Dendritic cell treated with granulocyte-macrophage colony-stimulating factor and Interleukin-4, amounts not matched to agents 40 ng/mL and 50 ng/mL, for 4 days (primary cell): Measurements from ENCODE around the gene PLCG1.

Source experiments
- H3K27ac Mint-ChIP-seq: one replicate; pipeline ENCODE4 v1.8.0; 2022; ENCODE audit warnings: mild to moderate bottlenecking, mixed read lengths
- H3K27me3 Mint-ChIP-seq: one replicate; pipeline ENCODE4 v1.8.0; 2022; ENCODE audit warnings: mild to moderate bottlenecking, mixed read lengths
- H3K36me3 Mint-ChIP-seq: one replicate; pipeline ENCODE4 v1.8.0; 2022; ENCODE audit warnings: low read depth, mixed read lengths
- H3K4me1 Mint-ChIP-seq: one replicate; pipeline ENCODE4 v1.8.0; 2022; ENCODE audit warnings: low read depth, mixed read lengths
- H3K4me3 Mint-ChIP-seq: one replicate; pipeline ENCODE4 v1.8.0; 2022; ENCODE audit warnings: mild to moderate bottlenecking, moderate library complexity, mixed read lengths
- H3K9me3 Mint-ChIP-seq: one replicate; pipeline ENCODE4 v1.8.0; 2022; ENCODE audit warnings: mixed read lengths
- intact Hi-C: fragments of 100-400 bp; cut with micrococcal nuclease; formaldehyde crosslinking; loops from one replicate; pipeline ENCODE4 v1.15.0; 2022

The PLCG1 gene

DNA sequence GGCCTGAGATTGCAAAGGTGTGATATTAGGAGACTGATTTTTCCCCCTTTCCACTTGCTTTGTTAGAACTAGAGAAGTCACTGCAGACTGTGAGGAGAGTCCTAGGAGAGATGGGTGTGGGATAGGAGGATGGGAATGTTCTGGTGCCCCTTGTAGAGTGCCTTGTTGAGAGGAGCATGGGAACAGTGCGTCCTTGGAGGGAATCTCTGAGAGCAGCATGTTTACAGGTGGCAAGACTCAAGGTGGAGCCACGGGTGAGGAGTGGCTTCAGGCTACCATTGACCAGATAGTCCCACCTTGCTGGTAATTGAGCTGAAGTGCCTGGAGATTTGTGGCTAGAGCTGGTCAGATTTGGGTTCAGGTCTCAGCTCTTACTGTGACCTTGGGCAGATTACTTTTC is 6.0 kb downstream of the PLCG1 start:
- Mint-ChIP-seq H3K27me3 (peaks cover 40% of the 10 kb centered on the region), H3K36me3 (no peaks in the 10 kb centered on the region), H3K27ac (no peak overlapping the region), H3K4me1 (peaks cover 5% of the 10 kb centered on the region), H3K4me3 (no peak overlapping the region), H3K9me3 (no peaks in the 10 kb centered on the region)
- intact Hi-C loops: no loop called here

DNA sequence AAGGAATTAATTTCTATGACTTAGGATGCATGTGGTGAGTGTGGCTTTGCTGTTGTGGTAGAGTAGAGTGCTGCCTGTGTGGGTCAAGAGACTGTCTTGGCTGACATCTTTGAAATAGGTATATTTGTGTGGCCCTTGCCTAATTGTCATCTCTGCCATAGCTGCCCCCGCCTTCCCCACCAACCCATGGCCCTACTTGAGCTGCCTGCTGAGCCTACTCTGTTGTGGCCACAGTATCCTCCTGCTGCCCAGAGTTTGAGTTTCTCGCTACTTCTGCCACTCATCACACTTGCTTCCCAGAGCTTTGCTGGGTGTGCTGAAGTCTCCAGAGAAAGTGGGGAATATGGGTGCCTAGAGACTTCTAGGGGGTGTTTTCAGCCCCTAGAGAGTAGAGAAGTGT is 8.0 kb downstream of the PLCG1 start:
- no peaks in the 10 kb centered on the region for H3K9me3 Mint-ChIP-seq
- intact Hi-C loops: no loop called here

DNA sequence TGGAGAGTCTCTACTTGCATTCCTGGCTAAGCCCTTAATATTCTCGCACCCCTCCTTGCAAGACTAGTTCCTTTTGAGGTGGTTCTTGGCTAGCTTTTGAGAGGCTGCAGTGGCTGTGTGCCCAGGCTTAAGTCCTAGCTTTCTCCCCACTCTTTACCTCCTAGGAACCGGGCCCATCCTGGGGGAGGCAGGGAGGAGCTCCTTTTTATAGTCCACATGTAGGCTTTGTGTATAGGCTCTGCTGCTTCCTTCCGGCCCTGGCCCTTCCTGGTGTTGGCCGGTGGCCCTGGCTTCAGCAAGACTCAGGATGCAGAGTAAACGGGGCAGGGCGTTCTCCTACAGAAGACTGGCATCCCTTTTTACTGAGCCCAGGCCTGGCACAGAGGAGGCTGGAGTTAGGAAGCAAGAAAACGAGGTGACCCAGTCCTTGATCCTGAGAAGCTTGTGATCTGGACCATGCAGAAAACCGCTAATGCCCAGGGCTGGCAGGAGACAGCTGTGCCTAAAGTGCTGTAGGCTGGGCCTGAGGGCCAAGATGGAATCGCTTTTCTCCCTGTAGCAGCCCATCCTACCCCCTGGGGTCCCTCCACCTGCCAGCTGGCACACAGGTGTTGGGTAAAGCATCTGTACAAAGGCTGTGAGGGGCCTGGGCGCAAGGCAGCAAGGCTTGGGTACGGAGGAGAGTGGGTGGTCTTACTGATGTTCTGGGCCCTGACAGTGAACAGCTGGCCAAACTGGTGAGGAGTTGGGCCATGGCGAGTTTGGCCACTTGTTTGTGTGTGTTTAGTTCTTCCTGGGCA is 8.7 kb downstream of the PLCG1 start:
- H3K36me3 Mint-ChIP-seq: no peaks in the 10 kb centered on the region
- H3K9me3 Mint-ChIP-seq: no peaks in the 10 kb centered on the region
- peaks cover 28% of the 10 kb centered on the region for H3K27me3 Mint-ChIP-seq
- peaks cover 8% of the 10 kb centered on the region for H3K4me1 Mint-ChIP-seq
- no peak overlapping the region for H3K27ac Mint-ChIP-seq
- no peak overlapping the region for H3K4me3 Mint-ChIP-seq
- intact Hi-C loops: no loop called here

More for the DNA sequence above, 8.0 kb downstream of the PLCG1 start:
- H3K4me1 Mint-ChIP-seq: peaks cover 5% of the 10 kb centered on the region
- no peak overlapping the region for H3K4me3 Mint-ChIP-seq
- H3K36me3 Mint-ChIP-seq: no peaks in the 10 kb centered on the region
- H3K27me3 Mint-ChIP-seq: peaks cover 24% of the 10 kb centered on the region
- H3K27ac Mint-ChIP-seq: no peak overlapping the region

DNA sequence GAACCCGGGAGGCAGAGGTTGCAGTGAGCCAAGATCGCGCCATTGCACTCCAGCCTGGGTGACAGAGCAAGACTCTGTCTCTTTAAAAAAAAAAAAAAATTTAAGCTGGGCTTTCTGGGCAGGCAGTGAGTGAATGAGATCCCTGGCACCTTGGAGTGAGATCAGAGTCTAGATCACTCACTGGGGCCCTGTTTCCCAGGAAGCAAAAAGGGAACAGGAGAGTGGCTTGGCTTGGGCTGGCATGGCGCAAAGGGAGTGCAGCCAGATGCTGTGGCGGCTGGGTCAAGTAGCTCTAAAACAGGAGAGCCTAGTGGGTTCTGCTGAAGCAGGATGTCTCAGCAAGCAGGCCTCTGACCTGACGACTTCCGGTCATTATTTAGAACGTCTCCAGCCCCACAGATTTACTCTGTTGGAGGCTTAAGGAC is 10.4 kb downstream of the PLCG1 start:
- Mint-ChIP-seq H3K36me3 (no peaks in the 10 kb centered on the region), H3K4me1 (peaks cover 8% of the 10 kb centered on the region), H3K4me3 (no peak overlapping the region), H3K9me3 (no peaks in the 10 kb centered on the region), H3K27me3 (peaks cover 28% of the 10 kb centered on the region), H3K27ac (no peak overlapping the region)
- intact Hi-C loops: no loop called here

DNA sequence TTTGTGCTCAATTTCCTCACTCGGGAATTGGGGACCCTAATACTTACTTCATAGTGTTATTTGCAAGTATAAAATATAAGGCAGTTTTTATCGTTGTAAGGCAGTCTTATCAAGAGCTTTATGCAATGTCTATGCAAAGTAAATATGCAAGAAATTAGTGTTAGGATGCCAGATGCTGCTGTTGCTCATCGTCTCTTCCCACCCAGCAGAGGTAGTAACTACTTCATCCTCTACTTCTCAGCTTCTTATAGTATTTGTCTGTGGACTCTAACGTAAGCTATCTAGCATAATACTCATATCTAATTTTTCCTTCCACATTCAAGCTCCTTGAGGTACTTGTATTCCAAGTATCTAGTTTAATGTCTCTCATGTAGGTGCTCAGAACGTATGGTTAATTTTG is 11.6 kb downstream of the PLCG1 start:
- intact Hi-C loops: no loop called here
- no peak overlapping the region for H3K4me3 Mint-ChIP-seq
- H3K27ac Mint-ChIP-seq: no peak overlapping the region

DNA sequence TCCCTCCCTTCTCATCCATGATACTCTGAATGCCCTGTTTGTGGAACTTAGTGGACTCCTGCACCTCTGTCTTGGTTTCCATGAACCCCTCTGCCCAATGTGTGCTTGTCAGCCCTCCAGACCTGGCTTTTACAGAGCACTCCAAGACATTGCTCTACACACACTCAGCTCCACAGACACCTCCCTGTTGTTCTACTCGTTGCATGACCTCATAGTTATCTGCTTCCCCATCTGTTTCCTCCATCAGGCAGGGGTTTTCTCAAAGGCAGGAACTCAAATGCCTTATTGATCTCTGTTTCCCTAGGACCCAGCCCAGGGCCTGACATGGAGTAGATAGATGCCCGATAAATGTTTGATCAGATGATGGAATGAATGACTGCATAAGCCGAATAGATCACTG is 13.3 kb downstream of the PLCG1 start:
- H3K27me3 Mint-ChIP-seq: peaks cover 24% of the 10 kb centered on the region
- intact Hi-C loops: no loop called here
- no peaks in the 10 kb centered on the region for H3K9me3 Mint-ChIP-seq
- no peak overlapping the region for H3K27ac Mint-ChIP-seq
- peaks cover 3% of the 10 kb centered on the region for H3K4me1 Mint-ChIP-seq
- no peak overlapping the region for H3K4me3 Mint-ChIP-seq
- H3K36me3 Mint-ChIP-seq: no peaks in the 10 kb centered on the region

More for the DNA sequence above, 11.6 kb downstream of the PLCG1 start:
- H3K27me3 Mint-ChIP-seq: peaks cover 19% of the 10 kb centered on the region
- no peaks in the 10 kb centered on the region for H3K36me3 Mint-ChIP-seq
- no peaks in the 10 kb centered on the region for H3K9me3 Mint-ChIP-seq
- peaks cover 3% of the 10 kb centered on the region for H3K4me1 Mint-ChIP-seq

DNA sequence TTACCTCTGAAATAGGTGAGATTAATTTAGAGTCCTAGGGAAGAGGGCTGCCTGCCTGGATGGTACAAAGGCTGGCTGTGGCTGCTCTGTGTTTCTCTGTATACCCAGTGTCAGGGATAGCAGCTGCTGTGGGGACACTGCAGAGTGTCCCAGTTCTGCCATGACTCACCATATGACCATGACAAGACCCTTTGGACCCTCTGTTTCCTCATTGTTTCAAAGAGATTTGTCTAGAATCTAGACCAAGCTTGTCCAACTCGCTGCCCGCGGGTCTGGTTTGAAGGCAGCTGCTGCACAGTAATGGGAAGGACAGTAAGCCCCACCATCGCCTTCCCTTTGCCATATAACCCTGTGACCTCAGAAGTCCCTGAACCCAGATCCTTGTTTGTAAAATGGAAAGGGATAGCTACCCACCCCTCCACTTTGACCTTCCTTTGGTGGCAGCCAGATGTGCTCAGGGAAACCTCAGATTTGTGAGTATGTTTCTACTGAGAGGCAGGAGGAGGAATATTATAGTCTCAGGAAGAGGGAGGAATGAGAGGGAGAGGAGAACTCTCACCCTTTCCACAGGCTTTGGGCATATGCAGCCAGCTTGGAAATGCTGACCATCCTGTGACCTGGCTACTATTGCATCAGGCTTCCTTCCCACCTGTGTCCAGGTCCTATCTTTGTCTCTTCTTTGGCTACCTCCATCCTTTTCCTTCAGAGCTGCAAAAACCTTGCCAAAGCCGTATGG is 14.0 kb downstream of the PLCG1 start:
- Mint-ChIP-seq H3K9me3 (no peaks in the 10 kb centered on the region), H3K4me1 (peaks cover 3% of the 10 kb centered on the region), H3K27me3 (peaks cover 24% of the 10 kb centered on the region), H3K36me3 (no peaks in the 10 kb centered on the region), H3K4me3 (no peak overlapping the region), H3K27ac (no peak overlapping the region)
- intact Hi-C loops: no loop called here

DNA sequence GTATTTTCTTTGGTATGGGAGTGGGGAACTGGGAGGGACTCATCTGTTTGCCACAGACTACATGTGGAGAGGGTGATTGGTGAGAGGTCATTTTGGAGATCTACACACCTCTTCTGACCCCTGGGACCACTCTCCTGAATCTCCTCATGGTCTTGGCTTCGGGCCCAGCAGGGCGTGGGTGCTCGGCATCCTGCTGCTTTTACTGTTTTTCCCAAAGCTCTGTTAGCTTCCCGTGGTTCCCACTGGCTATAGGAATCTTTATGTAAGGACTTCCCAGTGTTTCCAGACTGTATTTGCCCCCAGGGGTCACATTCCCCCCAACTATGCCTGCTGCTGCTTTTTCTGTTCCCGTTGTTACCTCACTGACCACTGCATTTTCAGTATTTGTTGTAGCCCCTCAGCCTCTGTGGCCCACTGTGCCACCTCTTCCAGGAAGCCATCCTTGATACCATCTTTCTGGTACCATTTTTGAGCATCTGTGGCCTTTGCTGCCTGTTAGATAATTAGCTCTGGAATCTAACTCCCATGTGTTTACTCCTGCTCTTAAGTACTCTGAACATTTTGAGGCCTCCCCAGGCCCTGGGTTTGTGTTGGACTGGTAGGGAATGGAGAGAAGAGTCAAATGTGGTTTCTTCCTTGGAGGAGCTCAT is 14.9 kb downstream of the PLCG1 start:
- Mint-ChIP-seq H3K36me3 (no peaks in the 10 kb centered on the region), H3K9me3 (no peaks in the 10 kb centered on the region), H3K27me3 (peaks cover 27% of the 10 kb centered on the region), H3K27ac (peak overlapping the region; percentile 1), H3K4me1 (peaks cover 8% of the 10 kb centered on the region), H3K4me3 (no peak overlapping the region)
- intact Hi-C loops: no loop called here

DNA sequence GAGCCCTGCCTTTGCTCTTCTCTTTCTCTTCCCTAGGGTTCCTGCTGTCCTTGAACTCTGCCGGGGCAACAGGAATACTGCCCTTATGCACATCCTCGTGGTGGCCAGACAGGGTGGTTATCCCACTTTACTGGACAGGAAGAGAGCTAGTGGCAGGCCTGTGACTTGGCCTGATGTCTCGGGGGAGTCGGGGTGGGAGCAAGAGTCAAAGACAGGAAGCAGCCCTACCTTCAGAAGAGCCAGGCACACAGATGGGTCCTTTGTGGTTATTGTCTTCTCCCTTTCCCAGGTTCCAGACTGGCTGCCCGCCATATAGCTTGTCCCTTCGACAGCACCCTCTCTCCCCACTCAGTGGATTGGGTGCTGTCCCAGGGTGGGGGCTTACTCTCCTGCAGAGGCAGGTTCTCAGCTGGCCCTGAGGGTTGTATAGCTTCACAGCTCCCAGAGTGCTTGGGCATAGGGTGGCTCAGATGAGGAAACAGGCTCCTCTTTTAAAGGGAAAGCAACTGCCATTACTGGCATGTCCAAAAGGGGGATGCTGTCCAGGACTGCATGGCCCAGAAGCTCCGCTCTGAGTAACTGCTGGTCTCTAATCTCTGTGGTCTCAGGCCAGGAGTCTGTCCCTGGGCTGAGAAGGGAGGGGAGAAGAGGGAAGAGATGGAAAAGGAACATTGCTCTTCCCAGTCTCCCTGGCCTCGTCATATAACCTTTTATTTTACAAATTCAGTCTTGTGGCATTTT is 17.3 kb downstream of the PLCG1 start:
- intact Hi-C loops: no loop called here
- Mint-ChIP-seq H3K4me3 (no peak overlapping the region), H3K27ac (no peak overlapping the region), H3K4me1 (peaks cover 9% of the 10 kb centered on the region), H3K27me3 (peaks cover 42% of the 10 kb centered on the region), H3K36me3 (no peaks in the 10 kb centered on the region), H3K9me3 (no peaks in the 10 kb centered on the region)

DNA sequence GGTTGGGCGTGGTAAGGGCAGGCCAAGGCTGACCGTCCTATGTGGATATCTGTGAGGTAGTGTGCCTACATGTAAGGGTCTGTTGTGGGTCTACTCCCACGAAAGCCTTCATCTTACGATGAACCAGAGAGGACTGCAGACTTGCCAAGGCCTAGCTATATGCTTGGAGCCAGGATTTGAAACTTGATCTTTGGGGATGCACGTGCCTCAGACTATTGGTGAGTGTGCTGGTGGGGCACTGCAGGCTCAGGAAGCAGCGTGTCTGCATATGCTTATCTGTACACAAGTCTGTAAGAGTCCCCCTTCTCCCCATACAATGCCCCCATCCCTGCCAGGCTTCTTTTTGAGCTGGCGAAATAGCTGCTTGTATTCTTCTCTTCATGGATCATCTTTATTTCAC is 17.9 kb downstream of the PLCG1 start:
- Mint-ChIP-seq H3K27ac (no peak overlapping the region), H3K4me1 (peaks cover 9% of the 10 kb centered on the region), H3K27me3 (peaks cover 49% of the 10 kb centered on the region), H3K36me3 (no peaks in the 10 kb centered on the region), H3K9me3 (no peaks in the 10 kb centered on the region), H3K4me3 (no peak overlapping the region)
- intact Hi-C loops: no loop called here

DNA sequence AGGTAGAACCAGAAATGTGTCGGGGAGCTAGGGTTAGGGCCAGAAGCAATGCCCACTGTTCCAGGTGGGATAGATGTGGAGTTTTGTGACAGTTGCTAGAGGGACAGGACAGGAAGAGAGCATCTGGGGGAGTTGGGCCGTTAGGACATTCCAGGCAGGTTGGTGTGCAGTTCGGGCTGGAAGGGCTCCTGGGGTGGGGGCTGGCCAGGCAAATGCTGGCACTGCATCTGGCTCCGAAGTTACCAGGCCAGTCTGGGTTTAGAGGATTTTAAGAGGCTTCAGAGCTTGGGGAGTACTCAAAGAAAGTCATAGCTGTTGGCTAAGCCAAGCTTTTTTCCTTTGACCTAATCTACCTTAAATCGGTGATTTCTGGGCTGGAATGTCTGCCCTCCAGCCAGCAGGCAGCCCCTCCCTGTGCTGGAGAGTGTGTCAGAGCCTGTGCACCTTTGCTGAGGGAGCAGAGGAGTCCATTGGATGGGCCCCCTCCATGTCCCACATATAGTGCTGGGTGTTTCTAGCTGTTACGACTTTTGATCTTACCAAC is 20.8 kb downstream of the PLCG1 start:
- Mint-ChIP-seq H3K36me3 (no peaks in the 10 kb centered on the region), H3K4me3 (no peak overlapping the region), H3K4me1 (peaks cover 5% of the 10 kb centered on the region), H3K9me3 (no peaks in the 10 kb centered on the region), H3K27me3 (peaks cover 43% of the 10 kb centered on the region), H3K27ac (no peak overlapping the region)
- intact Hi-C loops: no loop called here

DNA sequence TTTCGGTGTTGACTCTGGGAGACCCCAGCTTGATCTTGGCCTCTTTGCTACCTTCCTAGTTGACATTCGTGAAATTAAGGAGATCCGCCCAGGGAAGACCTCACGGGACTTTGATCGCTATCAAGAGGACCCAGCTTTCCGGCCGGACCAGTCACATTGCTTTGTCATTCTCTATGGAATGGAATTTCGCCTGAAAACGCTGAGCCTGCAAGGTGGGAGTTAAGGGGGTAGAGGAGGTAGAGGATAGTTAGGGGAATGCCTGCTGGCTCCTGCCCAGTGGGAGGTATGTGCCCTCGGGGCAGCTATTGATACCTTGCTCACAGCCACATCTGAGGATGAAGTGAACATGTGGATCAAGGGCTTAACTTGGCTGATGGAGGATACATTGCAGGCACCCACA is 22.2 kb downstream of the PLCG1 start:
- H3K36me3 Mint-ChIP-seq: no peaks in the 10 kb centered on the region
- H3K4me3 Mint-ChIP-seq: no peak overlapping the region
- no peaks in the 10 kb centered on the region for H3K9me3 Mint-ChIP-seq
- intact Hi-C loops: no loop called here
- peaks cover 48% of the 10 kb centered on the region for H3K27me3 Mint-ChIP-seq
- no peak overlapping the region for H3K27ac Mint-ChIP-seq
- peaks cover 5% of the 10 kb centered on the region for H3K4me1 Mint-ChIP-seq

DNA sequence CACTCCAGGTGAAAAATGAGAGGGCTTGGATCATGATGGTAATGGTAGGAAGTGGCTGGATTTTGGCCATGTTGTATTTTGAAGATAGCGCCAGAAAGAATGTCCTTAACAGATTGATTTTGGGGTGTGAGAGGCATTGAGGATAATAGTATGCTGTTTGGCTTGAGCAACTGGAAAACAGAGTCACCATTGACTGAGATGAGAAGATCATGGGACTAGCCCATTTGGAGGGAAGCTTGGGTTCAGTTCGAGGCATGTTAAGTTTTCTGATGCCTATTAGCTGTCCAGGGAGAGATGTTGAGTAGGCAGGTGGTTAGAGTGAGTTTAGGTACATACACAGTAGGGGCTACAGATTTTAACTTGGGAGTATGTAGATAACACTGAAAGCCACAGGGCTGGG is 23.3 kb downstream of the PLCG1 start:
- Mint-ChIP-seq H3K27me3 (peaks cover 50% of the 10 kb centered on the region), H3K27ac (no peak overlapping the region), H3K4me3 (no peak overlapping the region), H3K9me3 (no peaks in the 10 kb centered on the region), H3K36me3 (no peaks in the 10 kb centered on the region), H3K4me1 (peaks cover 5% of the 10 kb centered on the region)
- intact Hi-C loops: no loop called here
